Activated T-helper 1 cell treated with anti-CD3 and anti-CD28 coated beads, Interleukin-12 subunit alpha, Interleukin-12 subunit beta, Interleukin-2, Interleukin-4 antibody, amounts not matched to agents 30 ng/mL and 10 ng/mL and 1 ng/mL, durations not matched to agents 14 hours and 24 hours and 36 hours (primary cell): ENCODE results near the gene KLHL35. TPM values are rescaled to one million over a fixed set of nuclear protein-coding genes. Genes with fewer than 3 reads are reported as not detected.

Experiments used
- DNase-seq: peaks from one replicate; pipeline ENCODE4 v3.0.0; 2021; ENCODE audit warnings: low spot score
- H3K27ac Mint-ChIP-seq: one replicate; pipeline ENCODE4 v1.8.0; 2021; ENCODE audit warnings: mild to moderate bottlenecking, mixed read lengths
- H3K27me3 Mint-ChIP-seq: one replicate; pipeline ENCODE4 v1.8.0; 2022; ENCODE audit warnings: mild to moderate bottlenecking, moderate library complexity, mixed read lengths; ENCODE audit not compliant: insufficient read depth
- H3K36me3 Mint-ChIP-seq: one replicate; pipeline ENCODE4 v1.8.0; 2021; ENCODE audit warnings: low read depth, mixed read lengths
- H3K4me1 Mint-ChIP-seq: one replicate; pipeline ENCODE4 v1.8.0; 2021; ENCODE audit warnings: low read depth, mixed read lengths
- H3K4me3 Mint-ChIP-seq: one replicate; pipeline ENCODE4 v1.8.0; 2021; ENCODE audit warnings: mild to moderate bottlenecking, moderate library complexity, mixed read lengths
- H3K9me3 Mint-ChIP-seq: one replicate; pipeline ENCODE4 v1.8.0; 2021; ENCODE audit warnings: mixed read lengths
- intact Hi-C: fragments of 100-400 bp; cut with micrococcal nuclease; formaldehyde crosslinking; loops from one replicate; pipeline ENCODE4 v1.15.1; 2024
- total RNA-seq: library from RNA; stranded (reverse); gene quantifications from 2 replicates; pipeline ENCODE4 v1.2.3, GENCODE V29; 2022

KLHL35 gene
- total RNA-seq, 1 donor from 2014 or later, result 2.5 TPM

- Mint-ChIP-seq H3K27ac (no peak overlapping the region), H3K27me3 (no peaks in the 10 kb centered on the region), H3K9me3 (no peaks in the 10 kb centered on the region), H3K4me3 (no peak overlapping the region), H3K4me1 (peaks cover 17% of the 10 kb centered on the region), H3K36me3 (no peaks in the 10 kb centered on the region)
- no peak for DNase-seq
- intact Hi-C loops, result loop anchor here (2.0 kb wide), 1 partner anchor 51 kb away; the partner anchor contains the start of gene GDPD5
Measured at GRCh38 chr11:75474240-75474639, 41.2 kb upstream of the KLHL35 start.

- no peak overlapping the region for H3K27ac Mint-ChIP-seq
- no peak overlapping the region for H3K4me3 Mint-ChIP-seq
- no peaks in the 10 kb centered on the region for H3K36me3 Mint-ChIP-seq
- H3K4me1 Mint-ChIP-seq, result peaks cover 17% of the 10 kb centered on the region
- intact Hi-C loops, result loop anchor here (2.0 kb wide), 1 partner anchor 51 kb away; the partner anchor contains the start of gene GDPD5
- no peaks in the 10 kb centered on the region for H3K27me3 Mint-ChIP-seq
- DNase-seq, result no peak
- no peaks in the 10 kb centered on the region for H3K9me3 Mint-ChIP-seq
Measured at GRCh38 chr11:75473684-75474083, 40.7 kb upstream of the KLHL35 start.

DNA sequence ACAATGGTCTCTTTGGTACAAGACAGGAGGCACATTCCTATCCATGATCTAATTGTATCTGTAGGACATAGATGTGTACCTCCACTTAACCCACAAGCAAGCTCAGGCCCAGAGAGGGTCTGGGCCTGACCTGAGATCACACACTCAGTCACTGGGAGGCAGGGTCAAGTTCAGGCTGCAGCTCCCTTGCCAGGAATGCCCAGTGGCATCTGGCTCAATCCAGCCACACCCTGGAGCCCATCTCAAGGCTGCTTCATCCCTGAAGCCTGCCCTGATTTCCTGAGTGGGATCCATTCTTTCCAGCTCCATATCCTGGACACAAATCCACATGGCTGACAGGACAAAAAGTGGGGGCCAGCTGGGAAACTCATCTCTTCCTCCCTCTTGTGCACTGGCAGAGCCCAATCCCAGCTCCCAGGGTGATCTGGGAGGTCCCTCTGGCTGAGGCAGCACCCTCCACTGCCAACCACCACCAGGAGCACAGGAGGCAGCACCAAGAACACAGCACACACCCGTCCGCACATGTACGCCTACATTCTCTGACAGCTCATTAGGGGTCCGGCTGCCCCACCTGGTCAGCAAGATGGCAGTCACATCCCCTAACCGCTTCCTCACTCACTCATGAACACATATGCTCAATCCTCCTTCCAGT is 39.2 kb upstream of the KLHL35 start:
- H3K9me3 Mint-ChIP-seq, result no peaks in the 10 kb centered on the region
- no peaks in the 10 kb centered on the region for H3K36me3 Mint-ChIP-seq
- H3K27ac Mint-ChIP-seq, result no peak overlapping the region
- no peak for DNase-seq
- H3K27me3 Mint-ChIP-seq, result no peaks in the 10 kb centered on the region
- peaks cover 17% of the 10 kb centered on the region for H3K4me1 Mint-ChIP-seq
- intact Hi-C loops, result no loop called here
- H3K4me3 Mint-ChIP-seq, result no peak overlapping the region

GRCh38 chr11:75471176-75471973 is 38.4 kb upstream of the KLHL35 start:
- DNase-seq, result no peak
- H3K4me1 Mint-ChIP-seq, result peaks cover 17% of the 10 kb centered on the region
- intact Hi-C loops, result no loop called here
- H3K9me3 Mint-ChIP-seq, result no peaks in the 10 kb centered on the region
- H3K36me3 Mint-ChIP-seq, result no peaks in the 10 kb centered on the region
- no peak overlapping the region for H3K4me3 Mint-ChIP-seq
- H3K27ac Mint-ChIP-seq, result no peak overlapping the region
- no peaks in the 10 kb centered on the region for H3K27me3 Mint-ChIP-seq

- Mint-ChIP-seq H3K4me1 (peaks cover 11% of the 10 kb centered on the region), H3K27ac (no peak overlapping the region), H3K9me3 (no peaks in the 10 kb centered on the region), H3K4me3 (no peak overlapping the region), H3K36me3 (no peaks in the 10 kb centered on the region), H3K27me3 (no peaks in the 10 kb centered on the region)
- intact Hi-C loops, result no loop called here
- DNase-seq, result no peak
Measured at GRCh38 chr11:75470476-75471080, 37.6 kb upstream of the KLHL35 start.

DNA sequence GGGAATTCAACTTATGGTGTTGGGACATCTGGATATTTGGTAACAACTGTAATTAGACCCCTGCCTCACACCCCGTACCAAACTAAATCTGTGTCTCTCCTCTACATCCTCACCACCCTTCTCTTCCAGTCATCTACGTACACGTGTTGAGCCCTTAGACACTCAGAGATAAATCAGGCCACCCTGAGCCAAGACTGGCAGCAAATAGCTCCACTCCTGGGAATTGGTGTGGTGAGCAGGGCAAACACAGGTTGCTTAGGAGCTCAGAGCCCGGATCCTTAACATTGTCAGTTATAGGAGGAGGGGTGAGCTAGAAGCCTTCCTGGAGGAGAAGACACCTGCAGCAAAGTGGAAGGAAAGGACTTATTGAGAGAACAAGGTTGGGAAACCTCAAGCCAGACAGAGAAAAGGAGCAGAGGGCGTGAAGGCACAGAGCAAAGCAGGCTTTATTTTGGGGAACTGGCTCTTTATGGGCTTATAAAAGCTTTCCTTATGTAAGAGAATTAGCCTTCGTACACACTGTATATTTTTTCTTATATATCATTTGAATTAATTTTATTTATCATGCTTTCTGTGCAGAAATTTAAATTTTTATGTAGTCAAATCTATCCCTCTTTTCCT is 36.9 kb upstream of the KLHL35 start:
- Mint-ChIP-seq H3K27me3 (no peaks in the 10 kb centered on the region), H3K4me3 (no peak overlapping the region), H3K27ac (no peak overlapping the region), H3K4me1 (peaks cover 4% of the 10 kb centered on the region), H3K9me3 (no peaks in the 10 kb centered on the region), H3K36me3 (no peaks in the 10 kb centered on the region)
- no peak for DNase-seq
- intact Hi-C loops, result no loop called here

DNA sequence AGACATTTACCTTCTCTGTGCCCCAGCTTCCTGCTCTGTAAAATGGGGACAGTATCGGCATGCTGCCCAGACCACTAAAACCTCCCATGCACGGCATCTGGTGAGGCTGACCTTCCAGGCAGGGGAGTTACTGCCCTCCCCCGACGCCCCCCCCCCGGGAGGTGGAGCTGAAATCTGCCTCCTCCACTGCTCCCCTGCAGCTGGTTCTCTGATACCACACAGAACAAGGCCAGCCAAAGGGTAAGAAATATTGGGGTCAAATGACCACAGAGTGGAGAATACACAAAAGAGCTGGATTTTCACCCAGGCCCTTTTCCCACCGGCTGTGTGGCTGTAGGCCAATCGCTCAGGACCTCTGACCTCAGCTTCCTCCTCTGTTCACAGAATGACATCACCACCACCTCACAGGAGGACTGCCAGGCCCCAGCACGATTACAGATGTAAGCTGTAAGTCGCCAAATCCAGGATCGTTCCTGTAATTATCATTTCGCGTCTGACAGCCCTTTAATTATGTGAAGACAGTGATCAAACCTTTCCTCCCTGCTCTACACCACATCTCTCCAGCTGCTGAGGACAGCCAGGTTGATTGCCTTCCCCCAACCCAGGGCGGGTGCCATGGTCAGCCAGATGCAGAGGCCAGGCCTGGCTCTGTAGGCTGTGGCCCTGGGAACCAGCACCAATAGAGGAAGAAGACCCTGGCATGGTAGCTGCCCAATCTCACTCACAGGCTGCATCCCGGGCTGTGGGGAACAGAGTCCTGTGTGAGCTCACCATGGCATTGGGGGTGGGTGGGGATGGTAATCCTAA is 35.7 kb upstream of the KLHL35 start:
- Mint-ChIP-seq H3K9me3 (no peaks in the 10 kb centered on the region), H3K36me3 (no peaks in the 10 kb centered on the region), H3K4me1 (no peaks in the 10 kb centered on the region), H3K27ac (no peak overlapping the region), H3K27me3 (no peaks in the 10 kb centered on the region), H3K4me3 (no peak overlapping the region)
- DNase-seq, result no peak
- intact Hi-C loops, result no loop called here

DNA sequence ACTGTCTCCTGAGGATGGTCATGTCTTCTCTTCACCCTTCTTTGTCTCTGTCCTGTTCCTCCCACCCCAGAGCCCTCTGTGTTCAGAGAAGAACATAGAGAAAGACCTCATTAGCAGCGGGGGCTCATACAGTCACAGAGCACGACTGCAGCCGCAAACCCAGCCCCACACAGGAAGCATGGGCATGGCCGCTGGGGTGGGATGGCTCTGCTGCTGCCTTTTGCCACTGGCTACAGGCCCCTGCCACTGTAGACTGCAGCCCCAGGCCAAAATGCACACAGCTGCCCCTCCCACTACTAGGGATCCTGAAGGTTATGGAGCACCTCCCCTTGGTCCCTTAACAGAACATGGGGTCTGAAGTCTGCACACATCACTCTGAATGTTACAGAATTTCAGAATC is 34.9 kb upstream of the KLHL35 start:
- no peaks in the 10 kb centered on the region for H3K4me1 Mint-ChIP-seq
- intact Hi-C loops, result no loop called here
- no peak for DNase-seq
- H3K9me3 Mint-ChIP-seq, result no peaks in the 10 kb centered on the region
- H3K4me3 Mint-ChIP-seq, result no peak overlapping the region
- no peaks in the 10 kb centered on the region for H3K27me3 Mint-ChIP-seq
- no peaks in the 10 kb centered on the region for H3K36me3 Mint-ChIP-seq
- H3K27ac Mint-ChIP-seq, result no peak overlapping the region

GRCh38 chr11:75467311-75467710 is 34.3 kb upstream of the KLHL35 start:
- H3K4me1 Mint-ChIP-seq, result no peaks in the 10 kb centered on the region
- no peaks in the 10 kb centered on the region for H3K9me3 Mint-ChIP-seq
- intact Hi-C loops, result no loop called here
- H3K27me3 Mint-ChIP-seq, result no peaks in the 10 kb centered on the region
- DNase-seq, result no peak
- no peaks in the 10 kb centered on the region for H3K36me3 Mint-ChIP-seq
- no peak overlapping the region for H3K4me3 Mint-ChIP-seq
- H3K27ac Mint-ChIP-seq, result no peak overlapping the region

- Mint-ChIP-seq H3K9me3 (no peaks in the 10 kb centered on the region), H3K4me1 (no peaks in the 10 kb centered on the region), H3K27ac (no peak overlapping the region), H3K4me3 (no peak overlapping the region), H3K36me3 (no peaks in the 10 kb centered on the region), H3K27me3 (no peaks in the 10 kb centered on the region)
- DNase-seq, result no peak
- intact Hi-C loops, result no loop called here
Measured at GRCh38 chr11:75465701-75466531, 32.9 kb upstream of the KLHL35 start.

DNA sequence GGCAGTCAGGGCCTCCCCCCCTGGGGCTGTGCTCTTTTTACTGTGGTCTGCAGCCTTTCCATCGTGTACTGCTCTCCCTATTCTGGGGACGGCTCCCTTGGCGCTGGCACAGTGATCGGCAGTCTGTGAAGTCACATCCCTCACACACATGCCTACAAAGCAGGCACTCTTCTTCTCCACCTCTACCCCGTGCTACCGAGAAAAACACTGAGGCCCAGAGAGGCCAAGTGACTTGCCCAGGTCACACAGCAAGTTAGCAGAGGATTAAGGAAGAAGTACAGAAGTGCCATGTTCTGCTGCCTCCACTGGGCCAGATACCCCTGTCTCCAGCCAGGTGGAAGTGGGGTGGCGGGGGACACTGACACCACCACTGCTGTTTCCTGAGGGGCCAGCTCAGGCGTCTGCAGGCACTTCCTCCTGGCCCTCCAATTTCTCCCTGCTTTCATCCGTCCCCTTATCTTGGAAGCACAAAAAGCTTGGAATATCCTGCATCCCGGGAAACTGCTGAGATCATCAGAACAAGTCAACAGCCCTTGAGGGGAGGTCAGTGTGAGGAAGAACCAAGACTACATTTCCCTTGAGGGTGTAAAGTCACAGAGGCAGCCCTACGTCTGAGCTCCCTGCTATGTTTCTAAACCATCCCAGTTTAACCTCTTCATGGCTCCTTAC is 30.2 kb upstream of the KLHL35 start:
- no peaks in the 10 kb centered on the region for H3K4me1 Mint-ChIP-seq
- intact Hi-C loops, result no loop called here
- no peaks in the 10 kb centered on the region for H3K36me3 Mint-ChIP-seq
- H3K4me3 Mint-ChIP-seq, result no peak overlapping the region
- H3K27ac Mint-ChIP-seq, result no peak overlapping the region
- peaks cover 3% of the 10 kb centered on the region for H3K27me3 Mint-ChIP-seq
- no peak for DNase-seq
- H3K9me3 Mint-ChIP-seq, result no peaks in the 10 kb centered on the region
